Karpas-422 (cell line): ENCODE data around the gene LMNTD2. TPM values are rescaled to one million over a fixed set of nuclear protein-coding genes. Genes with fewer than 3 reads are reported as not detected.
A peak's percentile ranks its signal among the peaks of the same experiment; 100 is the strongest.

Experiments
- DNase-seq: peaks from one replicate; pipeline ENCODE4 v3.0.0-alpha.2; 2015
- H2AFZ ChIP-seq: fragments of 200-600 bp; sonication (generic); 2 replicates; pipeline ENCODE4 v1.6.1; 2014; ENCODE audit warnings: antibody characterized with exemption, low read length, mixed read lengths
- H3K27ac ChIP-seq: fragments of 200-600 bp; sonication (generic); 2 replicates; pipeline ENCODE4 v1.5.1; 2014; ENCODE audit warnings: mild to moderate bottlenecking, low read length, moderate library complexity
- H3K27me3 ChIP-seq: fragments of 200-600 bp; sonication (generic); 2 replicates; pipeline ENCODE4 v1.6.1; 2014; ENCODE audit warnings: low read length, mixed read lengths
- H3K36me3 ChIP-seq: fragments of 200-600 bp; sonication (generic); 2 replicates; pipeline ENCODE4 v1.6.1; 2014; ENCODE audit warnings: low read length, mixed read lengths; ENCODE audit not compliant: insufficient read depth
- H3K4me1 ChIP-seq: fragments of 200-600 bp; sonication (generic); 2 replicates; pipeline ENCODE4 v1.6.1; 2014; ENCODE audit warnings: mild to moderate bottlenecking, low read length, mixed read lengths
- H3K4me2 ChIP-seq: fragments of 200-600 bp; sonication (generic); 2 replicates; pipeline ENCODE4 v1.6.1; 2014; ENCODE audit warnings: low read length, low read depth, mild to moderate bottlenecking; ENCODE audit not compliant: poor library complexity, severe bottlenecking
- H3K4me3 ChIP-seq: fragments of 200-600 bp; sonication (generic); 2 replicates; pipeline ENCODE4 v1.5.1; 2014; ENCODE audit warnings: mild to moderate bottlenecking, antibody characterized with exemption, low read length, mixed read lengths
- H3K79me2 ChIP-seq: fragments of 200-600 bp; sonication (generic); 2 replicates; pipeline ENCODE4 v1.6.1; 2014; ENCODE audit warnings: mild to moderate bottlenecking, low read length, mixed read lengths
- H3K9ac ChIP-seq: fragments of 200-600 bp; sonication (generic); 2 replicates; pipeline ENCODE4 v1.6.0; 2014; ENCODE audit warnings: low read length
- H3K9me2 ChIP-seq: fragments of 200-600 bp; sonication (generic), shearing (Covaris generic); replicated peaks from 2 replicates; pipeline ENCODE4 v1.6.0; 2014; ENCODE audit warnings: mild to moderate bottlenecking, low read length, moderate library complexity; ENCODE audit not compliant: insufficient read depth
- H3K9me3 ChIP-seq: fragments of 300-700, 200-600 bp; sonication (generic); 2 replicates; pipeline ENCODE4 v1.6.1; 2014; ENCODE audit warnings: low read length, mixed read lengths
- H4K20me1 ChIP-seq: fragments of 200-600 bp; sonication (generic); 2 replicates; pipeline ENCODE4 v1.6.1; 2014; ENCODE audit warnings: mild to moderate bottlenecking, antibody characterized with exemption, low read length, low read depth; ENCODE audit not compliant: insufficient read depth
- total RNA-seq: library from RNA; depleted of rRNA; stranded (reverse); fragments of >200 nt; shearing (Covaris generic); gene quantifications from 2 replicates; pipeline ENCODE4 v1.2.3, GENCODE V29; 2014; ENCODE audit warnings: low replicate concordance

Gene LMNTD2
- total RNA-seq, 1 experiment from 2014 or later, result 6.2 TPM

DNA sequence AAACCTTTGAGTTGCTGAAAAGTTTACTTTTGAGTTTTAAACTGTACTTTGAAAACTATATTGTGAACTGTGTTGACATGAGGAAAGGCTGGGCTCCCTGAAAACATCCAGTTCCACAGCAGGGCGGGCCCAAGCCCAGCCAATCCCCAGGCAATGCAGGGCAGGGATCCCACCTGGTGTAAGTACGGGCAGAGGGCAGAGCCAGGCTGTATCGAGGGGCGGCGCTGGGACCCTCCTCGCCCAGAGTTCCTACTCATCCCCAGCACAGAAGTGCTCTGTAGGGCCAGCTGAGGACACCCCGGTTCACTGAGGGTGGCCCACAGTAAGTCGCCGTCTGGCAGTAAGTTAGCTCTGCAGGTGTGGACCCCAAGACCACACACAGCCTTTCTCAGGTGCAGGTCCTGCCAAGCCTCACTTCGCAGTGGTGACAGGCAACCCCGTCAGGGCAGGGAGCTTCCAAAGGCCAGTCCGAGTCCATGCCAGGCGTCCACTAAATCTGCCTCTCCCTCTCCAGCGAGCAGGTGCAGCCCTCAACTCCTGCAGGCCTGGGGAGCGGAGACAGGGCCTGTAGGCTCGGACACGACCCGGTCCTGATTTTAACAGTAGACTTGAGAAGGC, 6.6 kb upstream of the LMNTD2 start:
- H3K27me3 ChIP-seq, result no peaks in the 10 kb centered on the region
- H3K9ac ChIP-seq, result peak overlapping the region; percentile 65
- peaks cover 11% of the 10 kb centered on the region; the same call in 1 of the 2 replicates for H4K20me1 ChIP-seq
- H3K4me3 ChIP-seq, result peak overlapping the region; percentile 68
- H2AFZ ChIP-seq, result no peak overlapping the region
- no peaks in the 10 kb centered on the region for H3K9me3 ChIP-seq
- H3K4me2 ChIP-seq, result peak overlapping the region; percentile 83
- peaks cover 6% of the 10 kb centered on the region; the same call in 1 of the 2 replicates for H3K79me2 ChIP-seq
- no peaks in the 10 kb centered on the region for H3K9me2 ChIP-seq
- no peak overlapping the region; the same call in 1 of the 2 replicates for H3K27ac ChIP-seq
- no peaks in the 10 kb centered on the region for H3K36me3 ChIP-seq
- H3K4me1 ChIP-seq, result peaks cover 18% of the 10 kb centered on the region
- no peak for DNase-seq

DNA sequence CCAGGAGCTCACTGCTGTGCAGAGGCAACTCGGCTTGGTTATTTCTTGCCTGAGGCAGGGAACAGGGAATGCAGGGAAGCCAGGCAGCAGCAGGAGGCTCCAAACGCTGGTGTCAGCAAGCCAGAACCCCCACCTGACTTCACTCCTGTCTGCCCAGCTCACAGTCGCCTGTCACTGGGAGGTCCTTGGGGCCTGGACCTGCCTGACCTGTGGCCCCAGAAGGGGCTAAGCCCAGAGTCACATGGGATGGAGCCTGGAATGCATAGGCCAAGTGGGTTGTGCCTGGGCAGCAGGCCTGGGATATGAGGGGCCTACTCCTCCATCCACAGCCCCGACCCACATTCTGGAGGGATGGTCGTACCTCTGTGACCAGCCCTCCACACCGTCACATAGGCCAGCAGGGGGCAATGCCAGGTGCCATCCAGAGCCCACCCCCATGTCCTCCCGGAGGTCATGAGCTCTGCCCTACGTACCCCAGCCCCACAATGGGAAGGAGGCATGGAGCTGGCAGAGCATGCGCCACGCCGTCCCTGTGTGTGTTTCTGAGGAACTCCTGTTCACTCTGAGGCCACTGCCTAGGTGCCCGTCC, 5.5 kb upstream of the LMNTD2 start:
- Histone ChIP-seq H3K79me2 (peaks cover 9% of the 10 kb centered on the region; the same call in 1 of the 2 replicates), H3K27ac (no peak overlapping the region), H3K36me3 (no peaks in the 10 kb centered on the region), H3K9me3 (no peaks in the 10 kb centered on the region), H3K9me2 (no peaks in the 10 kb centered on the region), H3K4me2 (no peak overlapping the region), H3K4me3 (no peak overlapping the region), H2AFZ (no peak overlapping the region), H4K20me1 (peaks cover 17% of the 10 kb centered on the region; the same call in 1 of the 2 replicates), H3K27me3 (no peaks in the 10 kb centered on the region), H3K9ac (no peak overlapping the region), H3K4me1 (peaks cover 26% of the 10 kb centered on the region)
- DNase-seq, result no peak

DNA sequence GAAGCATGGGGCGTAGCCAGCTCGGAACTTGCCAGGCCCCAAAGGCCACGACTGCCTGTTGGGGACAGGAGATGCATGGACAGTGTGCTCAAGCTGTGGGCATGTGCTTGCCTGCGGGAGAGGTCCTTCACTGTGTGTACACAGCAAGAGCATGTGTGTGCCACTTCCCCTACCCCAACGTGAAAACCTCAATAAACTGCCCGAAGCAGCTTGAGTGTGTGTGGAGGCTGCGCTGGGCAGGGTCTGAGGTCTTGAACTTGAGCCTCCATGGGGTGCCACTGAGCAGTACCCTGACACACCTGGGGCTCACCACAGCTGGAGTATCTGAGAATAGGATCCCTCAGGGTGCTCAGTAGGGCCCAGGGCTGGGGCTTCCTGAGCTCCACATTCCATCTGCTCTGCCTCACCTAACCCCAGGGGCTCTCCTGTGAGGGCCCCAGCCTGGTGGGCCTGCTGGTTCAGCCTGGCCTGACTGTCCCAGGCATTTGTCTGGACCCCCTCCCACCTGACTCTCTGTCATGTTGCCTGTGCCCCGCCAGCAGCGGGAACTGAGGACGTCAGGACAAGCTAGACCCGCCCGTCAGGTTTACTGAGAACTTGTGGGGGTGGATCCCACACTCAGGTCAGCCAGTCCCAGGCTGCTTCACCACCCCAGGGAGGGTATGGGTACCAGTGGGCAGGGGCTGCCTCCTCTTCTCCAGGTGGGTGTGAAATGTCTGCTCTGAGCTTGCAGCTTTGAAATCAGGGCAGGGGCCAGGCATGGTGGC, 3.5 kb upstream of the LMNTD2 start:
- peaks cover 33% of the 10 kb centered on the region for H3K4me1 ChIP-seq
- DNase-seq, result no peak
- H3K9ac ChIP-seq, result no peak overlapping the region
- no peaks in the 10 kb centered on the region for H3K9me2 ChIP-seq
- no peaks in the 10 kb centered on the region for H3K27me3 ChIP-seq
- H3K36me3 ChIP-seq, result no peaks in the 10 kb centered on the region
- H3K4me3 ChIP-seq, result no peak overlapping the region
- peaks cover 17% of the 10 kb centered on the region; the same call in 1 of the 2 replicates for H4K20me1 ChIP-seq
- H3K4me2 ChIP-seq, result no peak overlapping the region
- H3K9me3 ChIP-seq, result no peaks in the 10 kb centered on the region
- no peak overlapping the region for H3K27ac ChIP-seq
- H3K79me2 ChIP-seq, result peaks cover 9% of the 10 kb centered on the region; the same call in 1 of the 2 replicates
- no peak overlapping the region for H2AFZ ChIP-seq

DNA sequence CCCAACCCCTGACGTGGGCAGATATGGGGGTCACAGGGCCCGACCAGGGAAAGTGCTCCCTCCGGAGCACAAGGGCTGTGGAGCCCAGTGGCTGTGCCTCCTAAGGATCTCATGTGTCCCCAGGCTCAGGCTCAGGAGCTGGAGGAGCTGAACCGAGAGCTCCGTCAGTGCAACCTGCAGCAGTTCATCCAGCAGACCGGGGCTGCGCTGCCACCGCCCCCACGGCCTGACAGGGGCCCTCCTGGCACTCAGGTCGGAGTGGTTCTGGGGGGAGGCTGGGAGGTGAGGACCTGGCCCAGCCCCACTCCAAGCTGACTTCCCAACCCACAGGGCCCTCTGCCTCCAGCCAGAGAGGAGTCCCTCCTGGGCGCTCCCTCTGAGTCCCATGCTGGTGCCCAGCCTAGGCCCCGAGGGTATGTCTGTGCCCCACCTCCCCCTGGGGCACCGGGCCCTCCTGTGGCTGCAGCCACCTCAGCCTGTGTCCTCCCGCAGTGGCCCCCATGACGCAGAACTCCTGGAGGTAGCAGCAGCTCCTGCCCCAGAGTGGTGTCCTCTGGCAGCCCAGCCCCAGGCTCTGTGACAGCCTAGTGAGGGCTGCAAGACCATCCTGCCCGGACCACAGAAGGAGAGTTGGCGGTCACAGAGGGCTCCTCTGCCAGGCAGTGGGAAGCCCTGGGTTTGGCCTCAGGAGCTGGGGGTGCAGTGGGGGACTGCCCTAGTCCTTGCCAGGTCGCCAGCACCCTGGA, 2.7 kb upstream of the LMNTD2 start:
- H4K20me1 ChIP-seq, result peaks cover 17% of the 10 kb centered on the region; the same call in 1 of the 2 replicates
- no peak overlapping the region for H3K4me2 ChIP-seq
- H3K9ac ChIP-seq, result no peak overlapping the region
- no peak overlapping the region for H2AFZ ChIP-seq
- H3K4me3 ChIP-seq, result no peak overlapping the region
- H3K27ac ChIP-seq, result no peak overlapping the region
- H3K36me3 ChIP-seq, result no peaks in the 10 kb centered on the region
- no peak for DNase-seq
- peaks cover 9% of the 10 kb centered on the region; the same call in 1 of the 2 replicates for H3K79me2 ChIP-seq
- no peaks in the 10 kb centered on the region for H3K9me2 ChIP-seq
- peaks cover 31% of the 10 kb centered on the region for H3K4me1 ChIP-seq
- H3K27me3 ChIP-seq, result no peaks in the 10 kb centered on the region
- H3K9me3 ChIP-seq, result no peaks in the 10 kb centered on the region

DNA sequence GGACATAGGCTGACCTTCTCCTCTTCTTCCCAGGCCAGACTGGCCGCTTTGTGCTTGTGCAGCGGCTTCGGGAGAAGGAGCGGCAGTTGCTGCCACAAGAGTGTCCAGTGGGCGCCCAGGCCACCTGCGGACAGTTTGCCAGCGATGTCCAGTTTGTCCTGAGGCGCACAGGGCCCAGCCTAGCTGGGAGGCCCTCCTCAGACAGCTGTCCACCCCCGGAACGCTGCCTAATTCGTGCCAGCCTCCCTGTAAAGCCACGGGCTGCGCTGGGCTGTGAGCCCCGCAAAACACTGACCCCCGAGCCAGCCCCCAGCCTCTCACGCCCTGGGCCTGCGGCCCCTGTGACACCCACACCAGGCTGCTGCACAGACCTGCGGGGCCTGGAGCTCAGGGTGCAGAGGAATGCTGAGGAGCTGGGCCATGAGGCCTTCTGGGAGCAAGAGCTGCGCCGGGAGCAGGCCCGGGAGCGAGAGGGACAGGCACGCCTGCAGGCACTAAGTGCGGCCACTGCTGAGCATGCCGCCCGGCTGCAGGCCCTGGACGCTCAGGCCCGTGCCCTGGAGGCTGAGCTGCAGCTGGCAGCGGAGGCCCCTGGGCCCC, 1.6 kb upstream of the LMNTD2 start:
- peak overlapping the region; percentile 95 for H3K4me3 ChIP-seq
- no peak overlapping the region for H2AFZ ChIP-seq
- peaks cover 27% of the 10 kb centered on the region for H3K4me1 ChIP-seq
- no peak overlapping the region for H3K27ac ChIP-seq
- no peaks in the 10 kb centered on the region for H3K27me3 ChIP-seq
- no peaks in the 10 kb centered on the region for H3K36me3 ChIP-seq
- H4K20me1 ChIP-seq, result peaks cover 17% of the 10 kb centered on the region; the same call in 1 of the 2 replicates
- no peak for DNase-seq
- peak overlapping the region; percentile 79 for H3K9ac ChIP-seq
- 0 out of 2 replicates have a peak, but pooled peaks cover 4% of the 10 kb centered on the region for H3K79me2 ChIP-seq
- H3K9me2 ChIP-seq, result no peaks in the 10 kb centered on the region
- H3K9me3 ChIP-seq, result no peaks in the 10 kb centered on the region
- peak overlapping the region; percentile 81 for H3K4me2 ChIP-seq

DNA sequence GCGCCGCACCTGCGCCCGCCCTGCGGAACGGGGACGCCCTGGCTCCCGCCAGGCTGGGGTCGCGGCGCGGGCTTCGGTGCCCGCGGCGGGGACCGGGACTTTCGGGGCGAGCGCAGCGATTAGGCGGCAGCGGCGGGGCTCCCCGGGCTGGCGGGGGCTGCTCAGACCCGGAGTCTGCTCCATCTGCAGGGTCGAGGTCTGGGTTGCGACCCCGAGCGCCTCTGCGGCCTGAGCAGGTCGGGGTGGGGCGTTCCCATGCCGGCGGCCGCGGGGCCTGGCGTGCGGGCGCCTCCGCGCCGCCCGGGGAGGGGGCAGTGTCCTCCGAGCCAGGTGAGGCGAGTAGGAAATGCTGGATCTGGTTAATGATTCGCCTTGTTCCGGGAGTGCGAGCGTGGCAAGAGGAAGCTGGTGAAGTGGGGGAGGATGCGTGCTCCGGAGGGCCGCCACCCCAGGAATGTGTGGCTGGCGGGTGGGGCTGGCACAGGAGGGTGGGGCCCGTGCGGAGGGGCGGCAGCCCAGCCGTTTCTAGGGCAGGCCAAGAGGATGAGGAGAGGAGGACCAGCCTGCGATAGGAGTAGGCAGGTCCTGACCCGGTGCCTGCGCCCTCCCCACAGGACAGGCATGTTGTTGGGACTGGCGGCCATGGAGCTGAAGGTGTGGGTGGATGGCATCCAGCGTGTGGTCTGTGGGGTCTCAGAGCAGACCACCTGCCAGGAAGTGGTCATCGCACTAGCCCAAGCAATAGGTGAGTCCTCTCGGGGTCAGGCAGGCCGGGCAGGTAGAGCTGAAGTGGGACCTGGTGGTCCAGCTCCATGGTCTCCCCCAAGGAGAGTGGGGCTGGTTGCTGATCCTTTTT, 838 bp upstream of the LMNTD2 start:
- Histone ChIP-seq H3K27ac (no peak overlapping the region), H3K36me3 (no peaks in the 10 kb centered on the region), H3K79me2 (0 out of 2 replicates have a peak, but pooled peaks cover 4% of the 10 kb centered on the region)

DNA sequence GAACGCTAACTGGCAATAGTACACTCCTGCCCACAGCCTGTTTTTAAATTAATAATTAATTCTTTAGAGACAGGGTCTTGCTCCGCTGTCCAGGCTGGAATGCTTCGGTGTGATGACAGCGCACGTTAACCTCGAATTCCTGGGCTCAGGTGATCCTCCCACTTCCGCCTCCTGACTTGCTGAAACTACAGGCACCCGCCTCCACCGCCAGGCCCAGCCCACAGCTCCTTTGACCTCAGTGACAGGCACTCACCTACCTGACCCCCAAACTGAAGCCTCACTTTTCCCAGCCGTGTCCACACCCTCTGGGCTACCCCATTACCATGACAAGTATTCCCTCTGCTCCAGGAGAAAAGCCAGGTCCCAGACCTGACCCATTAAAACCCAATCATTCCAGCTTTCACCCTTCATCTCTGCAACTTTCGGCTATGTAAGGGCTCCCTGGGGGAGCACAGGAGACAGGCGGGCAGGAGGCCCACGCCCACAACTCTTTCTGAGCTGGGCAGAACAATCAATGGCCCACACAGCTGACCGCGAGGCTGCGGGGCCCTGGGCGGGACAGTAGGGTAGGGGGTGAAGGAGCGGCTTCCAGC, 730 bp downstream of the LMNTD2 start:
- H3K27me3 ChIP-seq, result no peaks in the 10 kb centered on the region
- H3K9ac ChIP-seq, result peak overlapping the region; percentile 69
- DNase-seq, result no peak
- H3K9me3 ChIP-seq, result no peaks in the 10 kb centered on the region
- H3K36me3 ChIP-seq, result no peaks in the 10 kb centered on the region
- H3K4me1 ChIP-seq, result peaks cover 23% of the 10 kb centered on the region
- H3K4me2 ChIP-seq, result peak overlapping the region; percentile 87
- no peak overlapping the region for H3K27ac ChIP-seq
- H2AFZ ChIP-seq, result no peak overlapping the region; the same call in 1 of the 2 replicates
- H3K79me2 ChIP-seq, result 0 out of 2 replicates have a peak, but pooled peaks cover 4% of the 10 kb centered on the region
- H3K4me3 ChIP-seq, result peak overlapping the region; percentile 79
- no peaks in the 10 kb centered on the region for H3K9me2 ChIP-seq
- peaks cover 12% of the 10 kb centered on the region; the same call in 1 of the 2 replicates for H4K20me1 ChIP-seq

More for the DNA sequence above, 838 bp upstream of the LMNTD2 start:
- Histone ChIP-seq H3K9me3 (no peaks in the 10 kb centered on the region), H3K4me1 (peaks cover 23% of the 10 kb centered on the region), H3K9ac (peak overlapping the region; percentile 79), H3K4me2 (peak overlapping the region; percentile 81), H4K20me1 (peaks cover 17% of the 10 kb centered on the region; the same call in 1 of the 2 replicates), H2AFZ (peak overlapping the region; percentile 79; the same call in 1 of the 2 replicates), H3K4me3 (peak overlapping the region; percentile 95), H3K9me2 (no peaks in the 10 kb centered on the region), H3K27me3 (no peaks in the 10 kb centered on the region)
- peak; percentile 57 for DNase-seq
